ENCODE measurements around the gene C4BPA. TPM values are rescaled to one million over a fixed set of nuclear protein-coding genes. Genes with fewer than 3 reads are reported as not detected.

Gene C4BPA
- total RNA-seq, 1 experiment from 2014 or later = not detected

GRCh38 chr1:207186503-207186902 lies 82.5 kb downstream of the C4BPA start:
- Mint-ChIP-seq H3K36me3 (ENCODE audit: insufficient read depth in 1 of 3, low read depth in 3 of 3) (no peaks in the 10 kb centered on the region), H3K27me3 (ENCODE audit: low read depth) (no peaks in the 10 kb centered on the region), H3K4me3 (no peak overlapping the region), H3K4me1 (no peaks in the 10 kb centered on the region), H3K9me3 (no peaks in the 10 kb centered on the region), H3K27ac (no peak overlapping the region)
- no peak overlapping the region for H2BK5ac ChIP-seq (ENCODE audit: insufficient read length, low read length)
- H4K8ac ChIP-seq (replicated peaks; ENCODE audit: insufficient read length, low read depth, low read length) = no peak overlapping the region
- no peak overlapping the region for H3K56ac ChIP-seq (ENCODE audit: insufficient read length, low read depth, low read length)
- H3K4me1 ChIP-seq (ENCODE audit: insufficient read depth, low read length) = no peaks in the 10 kb centered on the region
- no peak overlapping the region for H3K4ac ChIP-seq (ENCODE audit: low read depth, low read length)
- no peaks in the 10 kb centered on the region for H3K9me3 ChIP-seq (ENCODE audit: control insufficient read depth, low read depth, low read length)
- no peak overlapping the region for H3K18ac ChIP-seq (ENCODE audit: insufficient read length, low read depth, low read length)
- no peak overlapping the region for H4K91ac ChIP-seq (ENCODE audit: insufficient read length, low read depth, low read length)
- H3K14ac ChIP-seq (ENCODE audit: insufficient read depth, low read length) = no peak overlapping the region
- H3K79me1 ChIP-seq (ENCODE audit: insufficient read depth, low read depth, low read length, poor library complexity, severe bottlenecking) = no peaks in the 10 kb centered on the region
- no peak overlapping the region for H3K27ac ChIP-seq (ENCODE audit: insufficient read length, low read depth, low read length)
- H3K23ac ChIP-seq (ENCODE audit: insufficient read length, low read depth, low read length) = no peak overlapping the region
- H2AK5ac ChIP-seq (ENCODE audit: insufficient read length, low read length) = no peak overlapping the region
- H2BK15ac ChIP-seq (ENCODE audit: low read depth, low read length) = no peak overlapping the region
- H4K20me1 ChIP-seq (ENCODE audit: control insufficient read depth, insufficient read depth, insufficient read length) = no peaks in the 10 kb centered on the region
- no peaks in the 10 kb centered on the region for H3K23me2 ChIP-seq (ENCODE audit: insufficient read length, low read depth, low read length, poor library complexity, severe bottlenecking)
- no peak for DNase-seq
- H3T11ph ChIP-seq (ENCODE audit: low read length) = no peak overlapping the region
- H4K5ac ChIP-seq (ENCODE audit: insufficient read length, low read depth, low read length) = no peak overlapping the region
- no peaks in the 10 kb centered on the region for H3K27me3 ChIP-seq (ENCODE audit: insufficient read depth, low read length)
- no peak overlapping the region for H3K4me2 ChIP-seq (ENCODE audit: insufficient read depth, insufficient read length, low read length)
- TF ChIP-seq, protein P1, sequence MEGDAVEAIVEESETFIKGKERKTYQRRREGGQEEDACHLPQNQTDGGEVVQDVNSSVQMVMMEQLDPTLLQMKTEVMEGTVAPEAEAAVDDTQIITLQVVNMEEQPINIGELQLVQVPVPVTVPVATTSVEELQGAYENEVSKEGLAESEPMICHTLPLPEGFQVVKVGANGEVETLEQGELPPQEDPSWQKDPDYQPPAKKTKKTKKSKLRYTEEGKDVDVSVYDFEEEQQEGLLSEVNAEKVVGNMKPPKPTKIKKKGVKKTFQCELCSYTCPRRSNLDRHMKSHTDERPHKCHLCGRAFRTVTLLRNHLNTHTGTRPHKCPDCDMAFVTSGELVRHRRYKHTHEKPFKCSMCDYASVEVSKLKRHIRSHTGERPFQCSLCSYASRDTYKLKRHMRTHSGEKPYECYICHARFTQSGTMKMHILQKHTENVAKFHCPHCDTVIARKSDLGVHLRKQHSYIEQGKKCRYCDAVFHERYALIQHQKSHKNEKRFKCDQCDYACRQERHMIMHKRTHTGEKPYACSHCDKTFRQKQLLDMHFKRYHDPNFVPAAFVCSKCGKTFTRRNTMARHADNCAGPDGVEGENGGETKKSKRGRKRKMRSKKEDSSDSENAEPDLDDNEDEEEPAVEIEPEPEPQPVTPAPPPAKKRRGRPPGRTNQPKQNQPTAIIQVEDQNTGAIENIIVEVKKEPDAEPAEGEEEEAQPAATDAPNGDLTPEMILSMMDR (conservative IDR thresholded peaks at IDR 0.05) = no peak
- WGBS (ENCODE audit: extremely low coverage, insufficient read length, low lambda C conversion rate) = no CpG with 5 or more reads among the region's 1 CpG
- no peaks in the 10 kb centered on the region for H3K79me2 ChIP-seq (ENCODE audit: insufficient read depth, low read length)
- H2BK120ac ChIP-seq (ENCODE audit: low read depth, low read length, poor library complexity, severe bottlenecking) = no peak overlapping the region
- no peak overlapping the region for H2BK20ac ChIP-seq (ENCODE audit: low read depth, low read length, poor library complexity, severe bottlenecking)
- no peak overlapping the region for H3K9ac ChIP-seq (ENCODE audit: extremely low read depth, insufficient read length, low read length)
- H2AFZ ChIP-seq (ENCODE audit: low read length) = no peak overlapping the region
- H2BK12ac ChIP-seq (ENCODE audit: insufficient read length, low read depth, low read length) = no peak overlapping the region

All from H9 (cell line).